Testis (tissue), 3 donors: ENCODE results near the gene NFIB. TPM values are rescaled to one million over a fixed set of nuclear protein-coding genes. Genes with fewer than 3 reads are reported as not detected.

Source experiments
- DNase-seq: peaks from one replicate; pipeline ENCODE4 v3.0.0-alpha.2; 2019
- H3K27ac ChIP-seq, 2 donors: fragments of 200-600 bp; sonication (generic); one replicate each; pipeline ENCODE4 v1.5.1; 2019
- H3K27me3 ChIP-seq: fragments of 200-600 bp; sonication (generic); one replicate; pipeline ENCODE4 v1.5.1; 2019
- H3K36me3 ChIP-seq: fragments of 200-600 bp; sonication (generic); one replicate; pipeline ENCODE4 v1.5.1; 2017; ENCODE audit warnings: low read depth; ENCODE audit errors: missing control alignments
- H3K4me1 ChIP-seq: fragments of 200-600 bp; sonication (generic); one replicate; pipeline ENCODE4 v1.5.1; 2019
- H3K4me3 ChIP-seq, 2 donors: fragments of 200-600 bp; sonication (generic); one replicate each; pipeline ENCODE4 v1.5.1; 2017 to 2019
- H3K9me3 ChIP-seq: fragments of 200-600 bp; sonication (generic); one replicate; pipeline ENCODE4 v1.5.1; 2017
- CTCF ChIP-seq, 3 experiments: fragments of 450-650 bp in 2 of 3; fragments of 200-600 bp in 1 of 3; sonication (generic) in 1 of 3; IDR thresholded peaks; one replicate each; pipeline ENCODE4 v1.5.1; 2016 to 2019; ENCODE audit warnings: antibody characterized with exemption in 3 of 3, mild to moderate bottlenecking in 2 of 3, moderate library complexity in 1 of 3
- POLR2A ChIP-seq: fragments of 450-650 bp; IDR thresholded peaks from one replicate; pipeline ENCODE4 v1.6.1; 2017; ENCODE audit warnings: antibody characterized with exemption, mild to moderate bottlenecking, moderate library complexity
- WGBS, 2 donors: methylation state at CpG; one replicate each; pipeline ENCODE4 v1.1.5; 2018; 5-methylcytosine and 5-hydroxymethylcytosine counted together
- intact Hi-C: fragments of 100-400 bp; cut with DNase I; formaldehyde crosslinking; loops from one replicate; pipeline ENCODE4 v1.15.1; 2023; ENCODE audit warnings: low total_unique reads
- polyA plus RNA-seq: library from polyadenylated mRNA; stranded (reverse); fragments of 350-450 nt; fragmentation: Illumina TruSeq; extraction: RNeasy Lipid Tissue Mini Kit (QIAGEN cat#74804); gene quantifications from one replicate; pipeline ENCODE4 v1.2.3, GENCODE V29; 2014; ENCODE audit warnings: low read depth, low replicate concordance; ENCODE audit not compliant: insufficient read depth
- total RNA-seq, 2 donors: library from RNA; depleted of rRNA; stranded (reverse); fragments of >200 nt; gene quantifications; one replicate each; pipeline ENCODE4 v1.2.3, GENCODE V29; 2016

NFIB gene
- total and polyA plus RNA-seq, 3 donors from 2014 or later, result 8.4 to 34.7 (median 23.1) TPM

GRCh38 chr9:14189146-14189545, 124.8 kb downstream of the NFIB start:
- TF ChIP-seq CTCF (IDR thresholded peaks at IDR 0.05) (no peak), POLR2A (no peak)
- Histone ChIP-seq H3K36me3 (no peaks in the 10 kb centered on the region), H3K4me1 (no peaks in the 10 kb centered on the region), H3K4me3 (no peak overlapping the region), H3K27ac (no peak overlapping the region), H3K9me3 (no peaks in the 10 kb centered on the region), H3K27me3 (no peaks in the 10 kb centered on the region)
- 78 to 81% methylated on average over 4 of the region's 4 CpGs for WGBS, 2 donors
- DNase-seq, result no peak
- intact Hi-C loops, result no loop called here

DNA sequence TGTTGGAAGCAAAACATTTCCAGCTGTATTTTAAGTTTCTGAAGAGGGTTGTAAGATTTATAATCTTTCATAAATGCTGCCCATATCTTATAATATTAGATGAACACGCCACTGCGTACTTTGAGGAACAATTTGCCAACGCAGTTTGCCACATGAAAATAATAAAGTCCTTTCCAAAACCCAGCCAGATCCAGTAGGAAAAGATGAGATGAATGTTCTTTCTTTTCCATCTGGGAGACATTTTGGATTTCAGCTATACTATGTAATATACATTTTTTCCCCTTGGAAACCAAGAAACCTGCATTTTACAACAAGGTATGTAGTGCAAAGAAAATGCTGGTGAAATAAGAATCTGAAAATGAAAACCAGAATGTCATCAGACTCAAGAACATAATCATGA, 125.4 kb downstream of the NFIB start:
- no peaks in the 10 kb centered on the region for H3K4me1 ChIP-seq
- no peak for TF ChIP-seq POLR2A
- TF ChIP-seq CTCF (IDR thresholded peaks at IDR 0.05), result no peak
- intact Hi-C loops, result no loop called here

DNA sequence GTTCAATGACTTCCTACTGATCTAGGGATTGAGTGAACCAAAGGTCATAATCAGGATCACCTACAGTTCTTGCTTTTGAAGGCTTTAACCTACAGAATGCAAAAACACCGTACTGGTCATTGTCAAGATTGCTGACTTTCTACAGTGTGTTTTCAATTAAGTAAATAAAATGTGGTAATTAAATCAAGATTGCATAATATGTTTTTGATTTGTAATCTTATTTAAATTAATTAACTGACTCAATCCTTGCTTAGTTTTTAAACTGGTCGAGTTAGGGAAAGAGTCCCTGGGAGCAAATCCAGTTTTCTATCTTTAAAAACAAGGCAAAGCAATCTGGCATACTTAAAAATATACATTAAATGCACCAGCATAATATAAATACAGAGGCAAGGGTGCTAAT, 125.9 kb downstream of the NFIB start:
- DNase-seq, result no peak
- intact Hi-C loops, result no loop called here
- no peaks in the 10 kb centered on the region for H3K27me3 ChIP-seq
- H3K27ac ChIP-seq, result no peak overlapping the region
- TF ChIP-seq POLR2A, result no peak
- TF ChIP-seq CTCF (IDR thresholded peaks at IDR 0.05), result no peak
- H3K4me3 ChIP-seq, result no peak overlapping the region
- H3K36me3 ChIP-seq, result no peaks in the 10 kb centered on the region
- no peaks in the 10 kb centered on the region for H3K4me1 ChIP-seq
- H3K9me3 ChIP-seq, result no peaks in the 10 kb centered on the region
- 87 to 89% methylated on average over 2 of the region's 2 CpGs for WGBS, 2 donors

More for the DNA sequence above, 125.4 kb downstream of the NFIB start:
- H3K4me3 ChIP-seq, result no peak overlapping the region
- H3K36me3 ChIP-seq, result no peaks in the 10 kb centered on the region
- DNase-seq, result no peak
- no peaks in the 10 kb centered on the region for H3K9me3 ChIP-seq
- H3K27me3 ChIP-seq, result no peaks in the 10 kb centered on the region
- no peak overlapping the region for H3K27ac ChIP-seq
- 95 to 99% methylated on average over 3 of the region's 3 CpGs for WGBS, 2 donors

GRCh38 chr9:14186096-14186495, 127.8 kb downstream of the NFIB start:
- Histone ChIP-seq H3K9me3 (no peaks in the 10 kb centered on the region), H3K4me1 (no peaks in the 10 kb centered on the region), H3K27me3 (no peaks in the 10 kb centered on the region), H3K27ac (no peak overlapping the region), H3K36me3 (no peaks in the 10 kb centered on the region), H3K4me3 (no peak overlapping the region)
- TF ChIP-seq CTCF (IDR thresholded peaks at IDR 0.05), result no peak
- no peak for TF ChIP-seq POLR2A
- 85 to 88% methylated on average over 1 of the region's 1 CpG for WGBS, 2 donors
- no peak for DNase-seq
- intact Hi-C loops, result no loop called here

DNA sequence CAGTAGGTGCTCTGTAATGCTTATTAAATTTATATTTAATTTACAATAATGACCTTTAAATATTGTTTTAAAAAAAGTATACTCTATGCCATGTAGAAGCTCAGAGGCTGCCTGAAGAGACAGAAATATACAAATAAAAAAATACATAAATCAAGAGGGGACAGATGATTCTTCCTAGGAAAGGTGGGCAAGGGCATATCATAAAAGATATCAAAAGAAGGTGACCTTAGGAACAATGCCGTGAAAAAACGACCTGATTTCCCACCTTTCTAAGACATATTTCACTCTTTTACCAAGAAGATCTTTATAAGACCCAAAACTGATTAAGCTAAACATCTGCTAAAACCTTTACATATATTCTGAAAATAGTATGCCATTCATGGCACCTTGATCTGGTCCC, 128.9 kb downstream of the NFIB start:
- TF ChIP-seq POLR2A, result no peak
- TF ChIP-seq CTCF (IDR thresholded peaks at IDR 0.05), result no peak
- no peaks in the 10 kb centered on the region for H3K4me1 ChIP-seq
- H3K9me3 ChIP-seq, result no peaks in the 10 kb centered on the region
- H3K4me3 ChIP-seq, result no peak overlapping the region
- intact Hi-C loops, result no loop called here
- no peaks in the 10 kb centered on the region for H3K36me3 ChIP-seq
- no peaks in the 10 kb centered on the region for H3K27me3 ChIP-seq
- no peak for DNase-seq
- WGBS, 2 donors, result 87 to 93% methylated on average over 2 of the region's 2 CpGs
- no peak overlapping the region for H3K27ac ChIP-seq
